Measurements from ENCODE around the gene GAREM1.

Gene GAREM1

DNA sequence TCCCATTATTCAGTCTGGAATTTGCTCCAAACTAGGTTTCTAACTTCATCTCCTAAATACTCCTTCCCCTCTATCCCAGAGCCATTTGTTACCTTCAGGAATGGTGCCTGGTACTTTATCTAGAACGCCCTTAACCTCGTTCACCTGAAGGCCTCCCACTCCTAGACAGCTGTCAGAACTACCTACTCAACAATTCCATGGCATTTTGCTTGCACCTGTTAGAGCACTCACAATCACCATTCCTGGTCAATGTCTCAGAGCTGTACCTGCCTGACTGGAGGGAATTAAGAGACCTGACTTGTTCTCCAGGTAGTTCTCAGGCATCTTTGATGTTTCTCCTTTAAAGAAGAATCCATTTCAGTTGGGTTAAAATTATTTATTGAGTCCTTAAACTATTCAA is 88.9 kb downstream of the GAREM1 start:
- no peak for DNase-seq (ENCODE audit: low read depth, low spot score)
- ChIA-PET POLR2A (no interaction called here), CTCF (no interaction called here)
- H3K4me3 ChIP-seq (ENCODE audit: low read depth, low read length) = no peak overlapping the region
- no peak for TF ChIP-seq CTCF (IDR thresholded peaks at IDR 0.05; ENCODE audit: insufficient read depth, low read length, missing control alignments)

GRCh38 chr18:32380559-32380958 is 90.1 kb downstream of the GAREM1 start:
- no peak overlapping the region for H3K4me3 ChIP-seq (ENCODE audit: low read depth, low read length)
- CTCF ChIA-PET = no interaction called here

DNA sequence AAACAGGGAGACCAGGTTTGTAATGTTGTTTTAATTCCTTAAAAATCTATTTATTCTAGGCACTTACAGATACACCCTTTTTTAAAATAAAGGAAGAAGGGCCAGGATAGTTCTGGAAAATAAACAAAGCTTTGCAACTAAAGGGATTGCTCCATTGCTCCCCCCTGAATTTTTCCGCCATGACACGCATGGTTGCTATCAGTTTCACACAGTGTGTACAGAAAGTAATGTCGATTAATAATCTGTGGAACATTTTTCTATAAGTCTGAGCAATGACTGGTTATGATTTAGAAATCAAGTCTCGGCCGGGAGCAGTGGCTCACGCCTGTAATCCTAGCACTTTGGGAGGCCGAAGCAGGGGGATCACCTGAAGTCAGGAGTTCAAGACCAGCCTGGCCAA is 90.8 kb downstream of the GAREM1 start:
- no peak overlapping the region for H3K4me3 ChIP-seq (ENCODE audit: low read depth, low read length)
- no peak for DNase-seq (ENCODE audit: low read depth, low spot score)
- no peak for TF ChIP-seq CTCF (IDR thresholded peaks at IDR 0.05; ENCODE audit: insufficient read depth, low read length, missing control alignments)
- POLR2A ChIA-PET = no interaction called here
- CTCF ChIA-PET = no interaction called here

More at GRCh38 chr18:32380559-32380958, 90.1 kb downstream of the GAREM1 start:
- DNase-seq (ENCODE audit: low read depth, low spot score) = no peak
- no peak for TF ChIP-seq CTCF (IDR thresholded peaks at IDR 0.05; ENCODE audit: insufficient read depth, low read length, missing control alignments)
- POLR2A ChIA-PET = no interaction called here

DNA sequence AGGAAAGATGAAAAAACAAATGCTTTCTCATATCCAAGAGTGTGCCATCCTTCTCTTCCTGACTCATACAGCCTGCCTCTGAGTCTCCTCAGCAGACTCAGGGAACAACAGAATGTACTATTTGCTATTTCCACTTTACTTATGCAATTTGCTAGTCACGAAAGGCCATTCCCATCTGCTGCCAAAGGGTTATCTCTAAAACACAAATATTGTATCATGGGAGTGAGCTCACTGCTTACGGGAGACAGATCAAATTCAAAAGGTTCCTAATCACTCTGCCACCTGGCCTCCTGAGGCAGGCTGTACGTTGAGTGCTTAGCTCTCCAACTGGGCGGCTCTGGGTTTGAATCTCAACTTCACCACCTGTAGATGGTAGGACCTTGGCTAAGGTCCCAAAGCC is 92.0 kb downstream of the GAREM1 start:
- no peak for DNase-seq (ENCODE audit: low read depth, low spot score)
- no peak overlapping the region for H3K4me3 ChIP-seq (ENCODE audit: low read depth, low read length)
- POLR2A ChIA-PET = no interaction called here
- CTCF ChIA-PET = no interaction called here
- TF ChIP-seq CTCF (IDR thresholded peaks at IDR 0.05; ENCODE audit: insufficient read depth, low read length, missing control alignments) = no peak

- DNase-seq (ENCODE audit: low read depth, low spot score) = no peak
- POLR2A ChIA-PET = no interaction called here
- CTCF ChIA-PET = no interaction called here
- no peak overlapping the region for H3K4me3 ChIP-seq (ENCODE audit: low read depth, low read length)
- no peak for TF ChIP-seq CTCF (IDR thresholded peaks at IDR 0.05; ENCODE audit: insufficient read depth, low read length, missing control alignments)
Measured at GRCh38 chr18:32373995-32374394, 96.7 kb downstream of the GAREM1 start.

DNA sequence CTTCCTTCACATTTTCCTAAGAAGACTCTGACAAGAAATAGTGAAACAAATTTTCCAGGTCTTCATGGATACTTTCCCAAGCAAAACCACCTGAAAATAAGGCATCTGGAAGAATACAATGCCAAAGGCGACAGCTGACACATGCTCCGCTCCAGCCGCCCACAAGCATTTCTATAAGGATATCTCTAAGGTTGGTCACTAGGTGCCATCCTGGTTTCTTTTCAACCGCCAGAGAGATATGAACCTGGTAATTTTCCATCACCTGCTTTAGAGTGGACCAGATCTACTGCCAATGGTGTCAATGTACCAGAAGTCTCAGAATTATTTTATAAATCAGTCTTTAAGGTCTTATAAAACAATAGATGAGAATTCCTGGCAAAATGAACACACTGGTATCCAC is 97.2 kb downstream of the GAREM1 start:
- TF ChIP-seq CTCF (IDR thresholded peaks at IDR 0.05; ENCODE audit: insufficient read depth, low read length, missing control alignments) = no peak
- no peak overlapping the region for H3K4me3 ChIP-seq (ENCODE audit: low read depth, low read length)
- POLR2A ChIA-PET = no interaction called here
- CTCF ChIA-PET = no interaction called here
- no peak for DNase-seq (ENCODE audit: low read depth, low spot score)

All from AG04449 (cell line).